ENCODE data around the gene TNNC1.

GRCh38 chr3:52481819-52482521, 28.1 kb upstream of the TNNC1 start:
- TF ChIP-seq CTCF (IDR thresholded peaks at IDR 0.05) (peak; percentile 37), EZH2 (IDR thresholded peaks at IDR 0.05; ENCODE audit: borderline replicate concordance, insufficient read depth, low read depth, low read length, poor library complexity, severe bottlenecking) (no peak)
